ENCODE data around the gene LMBR1L. TPM values are rescaled to one million over a fixed set of nuclear protein-coding genes. Genes with fewer than 3 reads are reported as not detected.
"Not testable (repeated sequence)": the region's sequence is repeated elsewhere in the genome, so short reads cannot be mapped to it uniquely, and the experiment has no call there.

LMBR1L gene, protein sequence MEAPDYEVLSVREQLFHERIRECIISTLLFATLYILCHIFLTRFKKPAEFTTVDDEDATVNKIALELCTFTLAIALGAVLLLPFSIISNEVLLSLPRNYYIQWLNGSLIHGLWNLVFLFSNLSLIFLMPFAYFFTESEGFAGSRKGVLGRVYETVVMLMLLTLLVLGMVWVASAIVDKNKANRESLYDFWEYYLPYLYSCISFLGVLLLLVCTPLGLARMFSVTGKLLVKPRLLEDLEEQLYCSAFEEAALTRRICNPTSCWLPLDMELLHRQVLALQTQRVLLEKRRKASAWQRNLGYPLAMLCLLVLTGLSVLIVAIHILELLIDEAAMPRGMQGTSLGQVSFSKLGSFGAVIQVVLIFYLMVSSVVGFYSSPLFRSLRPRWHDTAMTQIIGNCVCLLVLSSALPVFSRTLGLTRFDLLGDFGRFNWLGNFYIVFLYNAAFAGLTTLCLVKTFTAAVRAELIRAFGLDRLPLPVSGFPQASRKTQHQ
- total RNA-seq = 100 to 1,000 TPM in 1 of 2 donors, 10 to 100 TPM in 1; 80.0 to 108 TPM

DNA sequence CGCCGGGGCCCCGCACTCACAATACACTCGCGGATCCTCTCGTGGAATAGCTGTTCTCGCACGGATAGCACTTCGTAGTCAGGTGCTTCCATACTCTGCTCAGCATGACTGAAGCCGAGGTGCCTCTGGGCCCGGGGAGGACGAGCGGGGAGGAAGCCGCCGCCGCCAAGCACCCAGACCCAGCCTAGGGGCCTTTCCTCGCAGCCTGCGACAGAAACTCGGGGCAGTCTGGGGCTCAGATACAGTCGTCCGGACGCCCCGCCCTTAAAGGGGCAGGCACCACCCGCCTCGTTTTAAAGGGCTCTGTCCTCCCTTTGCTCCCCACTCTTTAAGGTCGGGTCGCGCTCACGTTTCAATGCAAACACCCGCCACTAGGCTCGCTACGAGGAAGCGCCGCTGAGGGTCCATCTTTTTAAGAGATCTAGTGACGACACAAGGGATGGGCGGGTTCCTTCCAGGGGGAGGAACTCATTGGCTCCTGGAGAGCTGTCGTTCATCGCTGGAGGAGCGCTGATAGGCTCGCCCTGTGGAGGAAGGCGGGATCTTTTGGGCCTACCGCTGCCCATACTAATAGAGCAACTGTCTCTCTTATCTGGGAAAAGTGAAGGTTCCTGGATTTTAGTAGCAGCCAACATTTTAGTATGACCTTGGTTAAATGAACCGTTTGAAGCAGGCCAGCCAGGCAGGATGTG, at the start of gene LMBR1L:
Gene LMBR1L (minus strand): TSS at position 384 of the 692 bp plus-strand sequence. CDS start 292 bp downstream, at position 92.
- Mint-ChIP-seq H3K4me1 (ENCODE audit: low read depth) (peaks cover 31% of the 10 kb centered on the region), H3K27ac (peak within 1 kb of the TSS; percentile 98), H3K4me3 (peak within 1 kb of the TSS; percentile 99 to 100), H3K9me3 (no peaks in the 10 kb centered on the region), H3K36me3 (ENCODE audit: insufficient read depth in 2 of 2) (peaks cover 5 to 7% of the 10 kb centered on the region in 2 donors), H3K27me3 (ENCODE audit: low read depth) (no peaks in the 10 kb centered on the region)
- peak; percentile 98 to 99 for ATAC-seq (replicated peaks in 1 of 2)
- peak; percentile 93 to 97 for DNase-seq

DNA sequence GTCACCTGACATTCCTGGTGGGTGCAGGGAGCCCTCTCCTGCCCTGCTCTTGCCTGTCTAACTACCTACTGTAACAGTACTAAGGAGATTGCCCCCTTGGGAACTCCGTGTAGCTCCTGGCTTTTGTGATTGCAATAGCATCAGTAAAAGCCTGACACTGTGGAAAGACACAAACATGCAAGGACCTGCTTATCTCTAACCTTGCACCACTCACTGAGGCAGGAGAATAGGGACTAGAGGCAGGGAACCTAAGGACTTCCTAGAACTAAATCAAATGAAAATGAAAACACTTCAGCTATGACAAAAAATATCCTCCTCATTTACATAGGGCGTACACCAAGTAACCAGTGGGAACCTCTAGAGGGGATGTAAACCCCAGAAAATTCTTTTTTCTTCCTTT, 49.8 kb upstream of the LMBR1L start:
- no peaks in the 10 kb centered on the region for H3K4me1 Mint-ChIP-seq (ENCODE audit: low read depth)
- no peaks in the 10 kb centered on the region for H3K9me3 Mint-ChIP-seq
- ATAC-seq (replicated peaks in 1 of 2) (no peak), DNase-seq (no peak)
- no peak overlapping the region for H3K27ac Mint-ChIP-seq
- no peaks in the 10 kb centered on the region for H3K36me3 Mint-ChIP-seq (ENCODE audit: insufficient read depth in 2 of 2)
- H3K4me3 Mint-ChIP-seq = no peak overlapping the region
- H3K27me3 Mint-ChIP-seq (ENCODE audit: low read depth) = no peaks in the 10 kb centered on the region

DNA sequence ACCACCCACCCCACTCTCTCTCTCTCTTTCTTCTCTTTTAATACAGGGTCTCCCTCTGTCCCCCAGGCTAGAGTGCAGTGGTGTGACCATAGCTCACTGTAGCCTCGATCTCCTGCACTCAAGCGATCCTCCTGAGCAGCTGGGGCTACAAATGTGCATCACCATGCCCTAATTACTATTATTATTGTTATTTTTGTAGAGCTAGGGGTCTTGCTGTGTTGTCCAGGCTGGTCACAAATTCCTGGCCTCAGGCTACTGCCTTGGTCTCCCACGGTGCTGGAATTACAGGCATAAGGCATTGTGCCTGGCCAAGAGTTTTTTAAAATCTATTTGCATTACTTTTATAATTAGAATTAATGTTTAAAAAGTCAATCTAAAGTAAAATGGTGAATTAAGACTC, 43.6 kb upstream of the LMBR1L start:
- no peaks in the 10 kb centered on the region for H3K36me3 Mint-ChIP-seq (ENCODE audit: insufficient read depth in 2 of 2)

DNA sequence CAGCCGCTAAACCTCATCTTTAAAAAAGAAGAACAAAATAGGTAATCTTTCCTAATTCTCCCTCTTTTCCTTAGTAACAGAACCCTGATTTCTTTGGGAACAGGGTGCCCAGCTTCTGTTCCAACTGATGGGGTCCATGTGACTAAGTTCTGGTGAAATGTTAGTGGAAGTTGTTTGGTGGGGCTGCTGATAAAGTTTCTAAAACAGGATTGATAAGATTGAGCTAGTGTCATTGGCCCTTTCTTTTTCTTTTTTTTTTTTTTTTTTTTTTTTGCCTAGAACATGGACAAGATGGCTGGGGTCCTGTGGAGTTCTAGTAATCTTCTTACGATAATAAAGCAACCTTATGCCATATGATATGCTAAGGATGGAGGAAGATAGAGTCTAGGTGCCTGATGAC, 36.7 kb upstream of the LMBR1L start:
- no peak for ATAC-seq (replicated peaks in 1 of 2)
- no peak for DNase-seq
- Mint-ChIP-seq H3K4me3 (no peak overlapping the region), H3K27ac (no peak overlapping the region), H3K4me1 (ENCODE audit: low read depth) (no peaks in the 10 kb centered on the region), H3K9me3 (no peaks in the 10 kb centered on the region), H3K27me3 (ENCODE audit: low read depth) (no peaks in the 10 kb centered on the region), H3K36me3 (ENCODE audit: insufficient read depth in 2 of 2) (peaks cover 0 to 2% of the 10 kb centered on the region in 2 donors)

More for the DNA sequence above, 43.6 kb upstream of the LMBR1L start:
- Mint-ChIP-seq H3K9me3 (no peaks in the 10 kb centered on the region), H3K4me1 (ENCODE audit: low read depth) (no peaks in the 10 kb centered on the region), H3K4me3 (no peak overlapping the region), H3K27ac (no peak overlapping the region), H3K27me3 (ENCODE audit: low read depth) (no peaks in the 10 kb centered on the region)
- DNase-seq (no peak), ATAC-seq (replicated peaks in 1 of 2) (no peak)

DNA sequence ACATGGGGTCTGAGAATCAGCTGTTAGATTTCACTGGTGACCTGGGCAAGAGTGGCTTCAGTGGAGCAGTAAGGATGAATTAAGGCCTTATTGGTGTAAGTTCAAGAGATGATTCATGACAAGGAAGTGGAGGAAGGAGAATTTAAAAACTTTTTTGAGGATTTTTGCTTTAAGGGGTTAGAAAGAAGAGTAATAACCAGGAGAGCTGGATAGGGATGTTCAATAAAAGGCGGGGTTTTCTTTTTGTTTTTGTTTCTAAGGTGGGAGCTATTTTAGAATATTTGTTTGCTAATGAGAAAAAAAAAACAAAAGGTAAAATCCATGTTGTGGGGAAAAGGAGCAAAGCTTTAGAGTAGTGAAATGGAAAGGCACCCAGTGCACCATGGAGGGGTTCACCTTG, 35.8 kb upstream of the LMBR1L start:
- no peaks in the 10 kb centered on the region for H3K4me1 Mint-ChIP-seq (ENCODE audit: low read depth)
- peaks cover 0 to 4% of the 10 kb centered on the region in 2 donors for H3K36me3 Mint-ChIP-seq (ENCODE audit: insufficient read depth in 2 of 2)
- no peak overlapping the region for H3K4me3 Mint-ChIP-seq
- no peak for ATAC-seq (replicated peaks in 1 of 2)
- no peak for DNase-seq
- no peaks in the 10 kb centered on the region for H3K9me3 Mint-ChIP-seq
- H3K27ac Mint-ChIP-seq = no peak overlapping the region
- no peaks in the 10 kb centered on the region for H3K27me3 Mint-ChIP-seq (ENCODE audit: low read depth)

DNA sequence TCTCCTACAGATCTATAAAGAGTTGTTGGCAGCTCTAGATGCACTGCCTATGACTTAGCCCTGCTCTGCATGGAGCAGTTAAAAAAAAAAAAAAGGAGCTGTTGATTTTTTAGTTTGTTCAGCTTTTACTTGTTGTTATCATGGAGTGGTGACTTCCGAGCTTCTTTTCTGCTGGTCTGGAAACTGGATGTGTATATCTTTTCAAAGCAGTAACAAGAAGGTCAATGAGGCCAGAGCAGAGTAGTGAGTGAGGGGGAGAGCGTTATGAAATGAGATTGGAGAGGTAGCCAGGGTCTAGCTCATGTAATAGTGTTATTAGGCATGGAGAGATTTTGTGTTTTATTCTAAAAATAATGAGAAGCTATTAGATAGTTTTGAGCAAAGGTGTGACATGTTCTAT, 33.7 kb upstream of the LMBR1L start:
- no peaks in the 10 kb centered on the region for H3K4me1 Mint-ChIP-seq (ENCODE audit: low read depth)
- DNase-seq (no peak), ATAC-seq (replicated peaks in 1 of 2) (no peak)
- H3K9me3 Mint-ChIP-seq = no peaks in the 10 kb centered on the region
- H3K36me3 Mint-ChIP-seq (ENCODE audit: insufficient read depth in 2 of 2) = peaks cover 0 to 4% of the 10 kb centered on the region in 2 donors
- no peak overlapping the region for H3K4me3 Mint-ChIP-seq
- H3K27ac Mint-ChIP-seq = no peak overlapping the region
- no peaks in the 10 kb centered on the region for H3K27me3 Mint-ChIP-seq (ENCODE audit: low read depth)

DNA sequence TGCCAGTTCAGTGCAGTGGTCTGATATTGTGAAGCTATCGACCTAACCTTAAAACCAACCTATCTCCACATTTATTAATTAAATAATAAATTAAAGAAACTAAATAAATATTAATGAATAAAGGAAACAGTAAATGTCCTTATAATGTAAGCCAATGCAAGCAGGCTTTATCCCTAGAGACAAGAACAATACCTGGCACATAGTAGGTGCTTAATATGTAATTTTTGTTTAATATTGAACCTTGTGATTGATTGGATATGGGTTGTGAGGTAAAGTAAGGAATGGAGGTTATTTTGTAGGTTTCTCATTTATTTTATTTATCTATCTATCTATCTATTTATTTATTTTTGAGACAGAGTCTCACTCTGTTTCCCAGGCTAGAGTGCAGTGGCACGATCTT, 28.4 kb upstream of the LMBR1L start:
- Mint-ChIP-seq H3K4me1 (ENCODE audit: low read depth) (peaks cover 2% of the 10 kb centered on the region), H3K36me3 (ENCODE audit: insufficient read depth in 2 of 2) (peaks cover 0 to 7% of the 10 kb centered on the region in 2 donors), H3K27ac (no peak overlapping the region), H3K4me3 (no peak overlapping the region), H3K9me3 (no peaks in the 10 kb centered on the region), H3K27me3 (ENCODE audit: low read depth) (no peaks in the 10 kb centered on the region)
- DNase-seq (no peak), ATAC-seq (replicated peaks in 1 of 2) (no peak)

DNA sequence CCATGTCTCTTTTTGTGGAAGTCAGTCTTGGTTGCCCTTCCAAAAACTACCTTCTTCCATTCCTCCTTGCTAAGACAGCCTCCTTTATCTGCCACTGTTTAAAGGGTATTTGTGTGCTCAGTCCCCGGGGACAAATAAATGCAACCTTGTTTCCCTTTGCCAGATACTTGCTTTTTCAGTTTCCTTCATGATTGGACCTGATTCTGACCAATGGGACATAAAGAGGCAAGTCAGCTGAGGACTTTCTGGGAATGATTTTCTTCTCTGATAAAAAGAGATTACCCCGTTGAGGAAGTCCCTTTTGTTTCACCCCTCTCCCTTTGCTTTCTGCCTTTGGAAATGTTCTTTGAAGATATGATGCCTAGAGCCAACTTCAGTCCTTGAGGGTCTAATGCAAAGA, 27.9 kb upstream of the LMBR1L start:
- DNase-seq (no peak), ATAC-seq (replicated peaks in 1 of 2) (no peak)
- Mint-ChIP-seq H3K4me3 (no peak overlapping the region), H3K27me3 (ENCODE audit: low read depth) (no peaks in the 10 kb centered on the region), H3K36me3 (ENCODE audit: insufficient read depth in 2 of 2) (peaks cover 0 to 7% of the 10 kb centered on the region in 2 donors), H3K9me3 (no peaks in the 10 kb centered on the region), H3K27ac (no peak overlapping the region), H3K4me1 (ENCODE audit: low read depth) (peaks cover 6% of the 10 kb centered on the region)

DNA sequence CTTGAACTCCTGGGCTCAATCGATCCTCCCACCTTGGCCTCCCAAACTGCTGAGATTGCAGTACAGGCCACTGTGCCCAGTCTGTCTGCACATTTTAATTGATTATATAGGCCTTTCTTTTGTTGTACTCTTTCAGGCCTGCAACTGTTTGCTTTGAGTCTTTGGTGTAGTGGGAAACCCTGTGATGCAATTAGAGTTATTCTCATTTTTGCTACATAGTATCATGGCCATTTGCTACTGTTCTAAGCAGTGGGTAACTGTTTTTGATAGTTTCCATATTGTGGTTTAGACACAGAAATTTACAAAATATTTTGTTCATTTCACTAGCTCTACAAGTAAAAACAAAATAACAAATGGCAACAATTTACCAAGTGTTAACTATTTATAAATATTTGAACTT, 26.8 kb upstream of the LMBR1L start:
- H3K36me3 Mint-ChIP-seq (ENCODE audit: insufficient read depth in 2 of 2) = peaks cover 0 to 7% of the 10 kb centered on the region in 2 donors
- ATAC-seq (replicated peaks in 1 of 2) (no peak), DNase-seq (no peak)
- H3K4me3 Mint-ChIP-seq = no peak overlapping the region
- H3K9me3 Mint-ChIP-seq = no peaks in the 10 kb centered on the region
- no peaks in the 10 kb centered on the region for H3K27me3 Mint-ChIP-seq (ENCODE audit: low read depth)
- peaks cover 14% of the 10 kb centered on the region for H3K4me1 Mint-ChIP-seq (ENCODE audit: low read depth)
- no peak overlapping the region for H3K27ac Mint-ChIP-seq

DNA sequence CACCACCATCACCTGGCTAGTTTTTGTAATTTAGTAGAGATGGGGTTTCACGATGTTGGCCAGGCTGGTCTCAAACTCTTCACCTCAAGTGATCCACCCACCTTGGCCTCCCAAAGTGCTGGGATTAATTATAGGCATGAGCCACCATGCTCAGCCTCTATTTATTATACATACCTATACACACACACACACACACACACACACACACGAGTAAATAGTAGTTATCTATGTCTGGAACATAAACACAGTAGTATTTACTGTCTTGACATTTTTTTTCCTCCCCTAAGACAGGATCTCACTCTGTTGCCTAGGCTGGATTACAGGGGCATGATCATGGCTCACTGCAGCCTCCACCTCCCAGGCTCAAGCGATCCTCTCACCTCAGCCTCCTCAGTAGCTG, 26.4 kb upstream of the LMBR1L start:
- not testable (repeated sequence) for ATAC-seq (replicated peaks in 1 of 2); H3K4me3 Mint-ChIP-seq; H3K36me3 Mint-ChIP-seq (ENCODE audit: insufficient read depth in 2 of 2); DNase-seq; H3K27ac Mint-ChIP-seq; H3K9me3 Mint-ChIP-seq; H3K27me3 Mint-ChIP-seq (ENCODE audit: low read depth)
- H3K4me1 Mint-ChIP-seq (ENCODE audit: low read depth) = peaks cover 19% of the 10 kb centered on the region

DNA sequence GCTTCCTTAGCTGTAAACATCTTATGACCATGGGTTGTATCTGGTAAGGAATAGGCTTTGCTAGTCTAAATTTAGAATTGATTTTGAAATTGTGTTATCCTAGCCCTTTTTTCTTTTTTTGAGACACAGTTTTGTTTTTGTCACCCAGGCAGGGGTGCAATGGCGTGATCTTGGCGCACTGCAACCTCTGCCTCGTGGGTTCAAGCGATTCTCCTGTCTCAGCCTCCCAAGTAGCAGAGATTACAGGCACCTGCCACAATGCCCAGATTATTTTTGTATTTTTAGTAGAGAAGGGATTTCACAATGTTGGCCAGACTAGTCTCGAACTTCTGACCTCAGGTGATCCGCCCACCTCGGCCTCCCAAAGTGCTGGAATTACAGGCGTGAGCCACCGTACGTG, 22.9 kb upstream of the LMBR1L start:
- DNase-seq (no peak), ATAC-seq (replicated peaks in 1 of 2) (no peak)
- Mint-ChIP-seq H3K27me3 (ENCODE audit: low read depth) (no peaks in the 10 kb centered on the region), H3K4me1 (ENCODE audit: low read depth) (peaks cover 40% of the 10 kb centered on the region), H3K27ac (no peak overlapping the region), H3K9me3 (no peaks in the 10 kb centered on the region), H3K4me3 (peak overlapping the region; percentile 91 to 95), H3K36me3 (ENCODE audit: insufficient read depth in 2 of 2) (peaks cover 18 to 28% of the 10 kb centered on the region in 2 donors)

DNA sequence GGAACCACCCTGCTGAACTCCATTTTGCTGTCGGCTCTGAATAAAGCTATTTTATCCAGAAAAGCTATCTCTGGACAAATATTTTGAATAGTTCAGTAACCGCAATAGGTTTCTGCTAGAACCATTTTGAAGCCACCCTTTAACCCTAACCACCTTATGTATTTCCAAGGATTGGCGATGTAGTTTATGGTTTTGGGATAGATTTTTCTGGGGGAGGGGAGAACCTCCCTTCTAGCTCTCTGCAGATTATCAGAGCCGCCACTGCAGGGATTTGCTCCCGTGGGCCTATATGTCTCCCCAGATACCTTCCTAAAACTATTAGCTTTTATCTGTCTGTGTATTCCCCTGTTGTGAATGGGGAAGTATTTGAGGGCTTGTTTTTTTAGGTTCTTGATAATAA, 22.4 kb upstream of the LMBR1L start:
- no peak for ATAC-seq (replicated peaks in 1 of 2)
- H3K9me3 Mint-ChIP-seq = no peaks in the 10 kb centered on the region
- peak overlapping the region; percentile 91 to 95 for H3K4me3 Mint-ChIP-seq
- no peak for DNase-seq
- no peaks in the 10 kb centered on the region for H3K27me3 Mint-ChIP-seq (ENCODE audit: low read depth)
- H3K36me3 Mint-ChIP-seq (ENCODE audit: insufficient read depth in 2 of 2) = peaks cover 19 to 32% of the 10 kb centered on the region in 2 donors
- H3K27ac Mint-ChIP-seq = no peak overlapping the region
- H3K4me1 Mint-ChIP-seq (ENCODE audit: low read depth) = peaks cover 40% of the 10 kb centered on the region

DNA sequence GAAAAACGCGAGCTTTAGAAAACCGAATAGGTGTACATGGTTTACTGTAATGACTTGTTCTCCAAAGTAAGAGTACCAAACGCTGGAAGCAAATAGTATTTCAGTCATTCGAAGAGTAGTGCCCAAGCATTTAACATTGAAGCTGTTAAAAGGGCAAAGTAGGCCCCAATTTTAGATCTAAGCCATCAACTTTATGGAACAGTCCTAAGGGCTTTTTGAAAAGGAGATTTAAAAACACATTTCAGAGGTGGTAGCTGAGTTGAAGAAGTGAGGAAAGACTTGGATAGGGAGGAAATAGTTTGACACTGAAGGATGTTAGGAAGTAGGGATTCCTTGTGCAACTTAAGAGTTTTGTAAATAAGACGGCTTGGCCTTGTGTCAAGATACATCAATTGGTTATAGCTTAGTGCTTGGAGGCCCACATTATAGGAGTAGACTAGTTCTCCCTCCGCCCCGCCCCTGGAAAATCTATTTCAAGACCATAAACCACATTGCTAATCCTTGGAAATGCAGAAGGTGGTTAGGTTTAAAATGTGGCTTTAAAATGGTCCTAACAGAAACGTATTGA, 21.3 kb upstream of the LMBR1L start:
- ATAC-seq (replicated peaks in 1 of 2) (no peak), DNase-seq (no peak)
- Mint-ChIP-seq H3K9me3 (no peaks in the 10 kb centered on the region), H3K4me3 (peak overlapping the region; percentile 91 to 95), H3K4me1 (ENCODE audit: low read depth) (peaks cover 46% of the 10 kb centered on the region), H3K27me3 (ENCODE audit: low read depth) (no peaks in the 10 kb centered on the region), H3K36me3 (ENCODE audit: insufficient read depth in 2 of 2) (peaks cover 28 to 37% of the 10 kb centered on the region in 2 donors), H3K27ac (peak overlapping the region; percentile 97)

Data from activated T-cell treated with anti-CD3 and anti-CD28 coated beads, Interleukin-2, amount 50 U/mL, for 72 hours (primary cell).